HG02623 (cell line): Measurements from ENCODE around the gene CFAP161.

Source experiments
- ATAC-seq: cut with Tn5 transposase; IDR thresholded peaks from one replicate; pipeline ENCODE4 v1.9.1; 2021; ENCODE audit warnings: moderate library complexity; ENCODE audit not compliant: unreplicated experiment

The CFAP161 gene

DNA sequence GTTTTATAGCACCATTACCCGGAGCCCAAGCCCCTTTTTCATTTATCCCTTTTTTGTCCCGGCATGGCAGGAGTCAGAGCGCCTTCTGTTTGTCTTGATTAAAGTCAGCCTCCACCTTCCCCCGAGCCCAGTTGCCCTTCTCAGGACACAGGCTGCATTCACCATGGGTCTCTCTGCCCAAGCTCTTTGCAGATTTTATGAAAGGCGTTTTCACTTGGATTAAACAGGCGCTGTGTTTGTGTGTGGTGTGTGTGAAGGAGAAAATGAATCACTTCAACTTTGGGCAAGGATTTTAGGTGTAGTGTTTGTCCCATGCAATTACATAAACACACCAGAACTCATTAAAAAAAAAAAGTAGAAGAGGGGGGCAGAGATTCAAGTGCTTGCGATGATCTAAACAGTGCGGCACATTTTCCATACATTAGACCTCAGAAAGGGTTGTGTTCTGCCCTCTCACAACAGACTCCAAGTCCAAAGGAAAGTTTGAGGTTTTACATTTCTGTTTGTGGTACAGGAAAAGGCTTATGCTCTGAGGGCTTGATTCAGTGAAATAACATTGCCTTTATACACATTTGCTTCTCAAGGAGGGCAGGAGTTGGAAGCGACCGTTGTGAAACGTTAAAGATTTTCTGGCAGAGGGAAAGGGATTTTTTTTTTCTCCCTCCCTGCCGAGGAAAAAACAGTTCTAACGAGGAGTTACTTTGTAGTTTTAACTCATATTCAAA, 48.1 kb downstream of the CFAP161 start:
- ATAC-seq = no peak

- no peak for ATAC-seq
These were observed 48.8 kb downstream of the CFAP161 start for GRCh38 chr15:81182756-81183438.

GRCh38 chr15:81183439-81183775, 49.3 kb downstream of the CFAP161 start:
- ATAC-seq = no peak

- ATAC-seq = no peak
These were observed 50.1 kb downstream of the CFAP161 start for GRCh38 chr15:81184188-81184587.

DNA sequence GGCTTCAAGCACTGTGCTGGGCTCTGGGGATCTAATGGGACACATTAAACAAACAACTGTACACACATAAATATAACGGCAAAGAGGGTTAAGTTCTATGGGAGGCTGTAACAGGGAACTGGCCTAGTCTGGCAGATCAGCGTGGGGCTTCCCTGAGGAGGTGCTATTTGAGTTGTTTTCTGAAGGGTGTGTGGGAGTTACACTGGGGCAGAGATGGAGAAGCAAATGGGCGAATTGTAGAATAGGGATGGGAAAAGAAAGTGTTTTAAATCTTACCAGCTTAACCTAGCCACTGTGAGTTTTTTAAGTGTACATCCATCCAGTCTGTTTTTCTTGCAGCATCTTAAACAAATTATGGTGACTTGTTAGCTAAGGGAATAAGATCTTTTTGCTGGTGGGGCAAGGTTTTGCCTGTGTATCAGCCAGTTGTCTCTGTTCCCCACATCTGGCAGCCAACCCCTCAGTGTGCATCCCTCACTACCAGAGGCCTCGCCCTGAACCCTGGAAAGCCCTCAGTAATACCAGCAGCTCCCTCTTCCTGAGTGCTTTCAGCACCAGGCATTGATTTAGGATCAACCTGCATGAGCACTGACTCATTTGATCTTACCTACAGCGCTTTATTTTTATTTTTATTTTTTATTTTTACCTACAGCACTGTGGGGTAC, 51.7 kb downstream of the CFAP161 start:
- ATAC-seq = no peak

DNA sequence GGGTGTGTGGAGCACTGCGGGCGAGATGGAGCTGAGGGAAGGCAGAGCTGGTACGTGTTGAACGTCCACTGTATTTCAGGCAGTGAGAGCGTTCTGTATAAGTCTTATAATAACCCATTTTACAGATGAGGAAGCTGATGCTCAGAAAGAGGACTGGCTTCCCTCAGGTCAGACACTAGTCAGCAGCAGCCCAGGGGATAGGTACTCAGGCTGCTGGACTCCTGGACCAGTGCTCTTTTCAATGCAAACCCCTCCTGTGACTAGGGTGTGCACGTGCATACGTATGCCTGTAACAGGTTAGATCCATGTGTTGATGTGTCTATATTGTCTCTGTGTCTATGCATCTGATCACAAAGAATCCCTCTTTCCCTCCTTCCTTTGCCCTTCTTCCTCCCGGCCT, 54.3 kb downstream of the CFAP161 start:
- ATAC-seq = no peak

- ATAC-seq = no peak
These were observed 55.7 kb downstream of the CFAP161 start for GRCh38 chr15:81189583-81190283.

DNA sequence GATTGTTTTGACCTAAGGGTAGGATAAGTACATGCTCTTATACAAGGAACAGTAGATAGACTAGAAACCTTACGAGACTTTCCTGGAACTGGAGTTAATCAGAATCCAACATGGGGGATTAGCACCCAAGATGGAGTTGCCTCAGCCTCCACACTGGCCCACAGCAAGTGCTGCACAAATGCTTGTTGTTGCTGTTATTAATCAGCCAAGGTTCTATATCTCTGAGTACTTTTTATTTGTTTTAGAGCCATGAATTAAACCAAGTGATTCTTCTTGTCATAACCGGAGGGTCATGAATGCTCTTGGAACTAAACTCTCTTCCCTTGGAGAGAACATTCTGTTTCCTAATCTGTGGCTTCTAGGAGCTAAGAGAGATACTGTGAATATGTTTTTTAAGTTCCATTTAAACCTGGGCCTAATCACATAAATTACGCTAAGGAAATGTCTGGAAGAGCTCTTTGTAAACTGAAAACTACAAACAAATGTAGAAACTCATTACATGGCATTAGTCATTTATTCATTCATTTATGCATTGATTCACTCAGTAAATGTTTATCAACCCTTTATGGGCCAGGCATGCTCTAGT, 56.9 kb downstream of the CFAP161 start:
- no peak for ATAC-seq

- no peak for ATAC-seq
These were observed 57.6 kb downstream of the CFAP161 start for GRCh38 chr15:81191701-81192100.

DNA sequence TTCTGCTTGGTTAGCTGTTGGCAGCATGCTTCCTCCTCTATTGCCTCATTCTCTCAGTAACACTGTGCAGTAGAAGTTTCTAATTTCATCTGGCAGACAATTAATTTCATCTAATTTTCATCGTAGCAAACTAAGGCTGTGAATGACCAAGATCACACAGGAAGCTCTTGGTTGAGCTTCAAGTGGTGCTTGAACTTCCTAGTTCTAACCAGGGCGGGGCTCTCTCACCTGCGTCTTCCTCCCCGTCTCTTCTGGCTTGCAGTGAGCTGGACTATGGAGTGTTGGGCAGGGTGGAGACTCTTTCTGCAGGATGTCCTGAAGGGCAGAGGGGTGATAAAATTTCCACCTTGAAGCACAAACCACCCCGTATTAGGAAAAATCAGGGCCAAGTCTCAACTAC, 60.7 kb downstream of the CFAP161 start:
- no peak for ATAC-seq

- no peak for ATAC-seq
These were observed 61.3 kb downstream of the CFAP161 start for GRCh38 chr15:81195339-81195864.

DNA sequence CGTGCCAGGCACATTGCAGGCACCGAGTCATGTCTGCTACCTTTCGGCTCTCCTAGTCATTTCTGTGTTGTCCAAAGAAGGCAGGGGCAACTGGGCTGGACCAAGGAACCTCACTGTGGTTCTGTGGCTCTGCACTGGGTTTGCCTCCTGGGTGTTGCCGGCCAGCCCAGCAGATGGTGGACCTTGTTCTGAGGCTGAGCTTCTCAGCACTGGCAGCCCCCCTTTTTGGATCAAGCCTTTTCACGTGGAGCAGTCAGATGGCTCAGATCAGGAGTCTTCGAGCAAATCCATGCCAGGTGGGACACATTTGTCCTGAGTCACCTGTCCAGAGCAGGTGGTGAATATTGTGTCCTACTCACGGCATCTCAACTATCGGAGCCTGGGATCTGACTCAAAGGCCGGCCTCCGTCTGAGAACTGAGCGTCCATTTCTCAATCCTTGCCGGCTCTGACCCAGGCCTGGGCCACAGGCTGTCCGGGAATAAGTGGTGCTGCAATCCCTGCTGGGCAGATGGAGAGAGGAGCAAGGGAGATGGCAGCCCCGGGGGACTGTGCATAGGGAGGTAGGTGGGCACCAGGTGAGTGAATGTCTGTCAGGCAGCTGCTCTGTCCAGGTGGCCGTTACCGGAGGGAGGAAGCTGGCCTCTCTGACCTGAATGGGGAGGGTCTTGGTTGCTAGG, 62.6 kb downstream of the CFAP161 start, which contains the start of gene IL16:
IL16 (plus strand) TSS at position 304 of the 679 bp plus-strand sequence. CDS start 28,521 bp downstream, outside the sequence.
- ATAC-seq = no peak

GRCh38 chr15:81197255-81197630, 63.2 kb downstream of the CFAP161 start:
- ATAC-seq = no peak

DNA sequence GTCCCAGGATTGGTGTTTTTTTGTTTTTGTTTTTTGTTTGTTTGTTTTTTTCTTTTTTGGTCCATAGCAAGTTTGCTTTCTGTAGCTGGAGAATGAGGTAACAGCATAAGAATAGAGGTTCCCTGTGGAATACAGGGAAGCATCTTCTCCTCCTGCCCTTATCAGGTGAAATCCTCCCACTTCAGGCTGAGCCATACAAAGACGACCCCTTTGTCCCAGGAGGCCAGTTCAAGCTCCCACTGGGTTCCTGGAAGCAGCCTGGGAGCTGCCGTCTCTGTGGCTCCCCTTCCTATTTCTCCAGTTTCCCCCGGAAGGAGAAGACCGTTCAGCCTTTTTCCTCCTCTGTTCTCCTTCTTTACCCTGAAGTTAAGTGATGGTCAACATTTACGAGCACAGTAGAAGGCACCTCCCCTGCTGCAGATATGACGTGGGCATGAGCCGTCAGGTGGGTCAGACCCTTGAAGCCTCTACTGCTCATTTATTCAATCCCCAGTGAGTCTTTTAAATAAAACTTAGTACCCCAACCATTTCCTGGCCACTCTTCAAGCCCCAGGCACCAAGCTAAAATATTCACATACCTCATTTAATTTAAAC, 63.7 kb downstream of the CFAP161 start:
- ATAC-seq = no peak
